GM12874 (cell line): ENCODE data around the gene DCLK2.

Experiments used
- CTCF ChIP-seq: IDR thresholded peaks from 2 replicates; pipeline ENCODE4 v1.5.1; 2011; ENCODE audit warnings: low read depth, mild to moderate bottlenecking, control low read depth, low read length, moderate library complexity; ENCODE audit not compliant: insufficient read depth

The DCLK2 gene

GRCh38 chr4:150255610-150256224 is 177.5 kb downstream of the DCLK2 start:
- TF ChIP-seq CTCF = no peak

- no peak for TF ChIP-seq CTCF
Observed at GRCh38 chr4:150256225-150256620, 178.0 kb downstream of the DCLK2 start.

GRCh38 chr4:150256841-150257730 is 178.8 kb downstream of the DCLK2 start:
- TF ChIP-seq CTCF = no peak

- no peak for TF ChIP-seq CTCF
Observed at GRCh38 chr4:150258569-150258968, 180.3 kb downstream of the DCLK2 start.

- no peak for TF ChIP-seq CTCF
Observed at GRCh38 chr4:150259861-150260567, 181.8 kb downstream of the DCLK2 start.

- no peak for TF ChIP-seq CTCF
Observed at GRCh38 chr4:150261571-150261970, 183.3 kb downstream of the DCLK2 start.

- TF ChIP-seq CTCF = no peak
Observed at GRCh38 chr4:150262611-150263010, 184.4 kb downstream of the DCLK2 start.
